IPS-NIHi7 (cell line): ENCODE measurements around the gene USP48.
"Not testable (repeated sequence)": the region's sequence is repeated elsewhere in the genome, so short reads cannot be mapped to it uniquely, and the experiment has no call there.

Experiments
- DNase-seq: peaks from one replicate; pipeline ENCODE4 v3.0.0; 2012; ENCODE audit warnings: mixed read lengths; ENCODE audit errors: extremely low spot score

The USP48 gene

GRCh38 chr1:21782868-21783678 is at the start of gene USP48:
Gene USP48 (minus strand): TSS chr1:21783149. CDS start chr1:21782957, 192 bp downstream.
- peak; percentile 86 for DNase-seq

DNA sequence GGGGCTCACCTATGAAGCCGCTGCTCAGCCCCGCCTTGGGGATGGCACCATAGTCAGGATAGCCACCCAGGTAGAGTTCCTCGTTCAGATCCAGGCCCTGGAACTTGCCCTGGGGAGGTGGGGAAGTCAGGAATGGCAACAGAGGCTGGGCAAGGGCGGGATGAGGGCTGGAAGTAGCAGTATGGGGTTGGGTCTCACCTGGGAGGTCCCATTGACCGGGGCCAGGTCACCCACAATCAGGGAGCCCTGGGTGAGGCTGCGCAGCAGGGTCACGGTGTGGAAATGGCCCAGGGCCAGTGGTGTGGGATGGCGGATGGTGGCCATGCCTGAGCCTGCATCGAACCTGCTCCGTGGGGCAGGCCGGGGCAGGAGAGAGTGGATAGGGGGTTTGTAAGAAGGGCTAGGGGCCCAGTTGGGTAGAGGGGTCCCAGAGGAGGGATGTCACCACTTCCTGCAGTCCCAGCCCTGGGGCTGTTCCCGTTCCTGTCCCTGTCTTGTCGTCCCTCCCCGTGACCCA is 48.6 kb upstream of the USP48 start:
- DNase-seq = no peak

DNA sequence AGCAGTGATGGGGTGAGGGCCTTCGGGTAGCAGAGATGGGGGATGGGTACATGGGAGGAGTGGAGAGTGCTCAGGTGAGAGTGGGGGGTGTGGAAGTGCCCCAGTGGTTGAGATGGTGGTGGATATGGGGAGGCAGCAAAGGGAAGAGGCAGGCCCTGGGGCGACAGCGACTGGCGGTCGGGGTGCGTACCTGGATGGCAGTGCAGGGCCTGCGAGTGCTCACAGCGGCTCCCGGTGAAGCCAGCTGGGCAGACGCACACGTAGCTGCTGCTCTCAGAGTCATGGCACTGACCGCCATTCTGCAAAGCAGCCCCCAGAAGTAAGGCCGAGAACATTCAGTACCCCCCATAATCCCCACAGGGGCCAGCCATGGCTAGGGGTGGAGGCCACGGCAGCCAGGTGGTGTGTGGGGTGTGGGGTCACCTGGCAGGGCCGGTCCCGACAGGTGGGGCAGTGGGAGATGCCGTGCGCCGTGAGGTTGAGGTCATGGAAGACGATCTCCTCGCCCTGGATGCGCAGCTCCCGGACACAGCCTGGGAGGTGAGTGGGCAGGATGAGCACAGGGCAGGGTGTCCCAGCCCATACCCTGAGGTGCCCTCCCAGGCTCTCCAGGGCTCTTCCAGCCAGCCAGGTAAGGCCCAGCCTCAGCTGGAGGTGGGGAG is 48.0 kb upstream of the USP48 start:
- no peak for DNase-seq

- no peak for DNase-seq
Measured at GRCh38 chr1:21829294-21829693, 46.3 kb upstream of the USP48 start.

DNA sequence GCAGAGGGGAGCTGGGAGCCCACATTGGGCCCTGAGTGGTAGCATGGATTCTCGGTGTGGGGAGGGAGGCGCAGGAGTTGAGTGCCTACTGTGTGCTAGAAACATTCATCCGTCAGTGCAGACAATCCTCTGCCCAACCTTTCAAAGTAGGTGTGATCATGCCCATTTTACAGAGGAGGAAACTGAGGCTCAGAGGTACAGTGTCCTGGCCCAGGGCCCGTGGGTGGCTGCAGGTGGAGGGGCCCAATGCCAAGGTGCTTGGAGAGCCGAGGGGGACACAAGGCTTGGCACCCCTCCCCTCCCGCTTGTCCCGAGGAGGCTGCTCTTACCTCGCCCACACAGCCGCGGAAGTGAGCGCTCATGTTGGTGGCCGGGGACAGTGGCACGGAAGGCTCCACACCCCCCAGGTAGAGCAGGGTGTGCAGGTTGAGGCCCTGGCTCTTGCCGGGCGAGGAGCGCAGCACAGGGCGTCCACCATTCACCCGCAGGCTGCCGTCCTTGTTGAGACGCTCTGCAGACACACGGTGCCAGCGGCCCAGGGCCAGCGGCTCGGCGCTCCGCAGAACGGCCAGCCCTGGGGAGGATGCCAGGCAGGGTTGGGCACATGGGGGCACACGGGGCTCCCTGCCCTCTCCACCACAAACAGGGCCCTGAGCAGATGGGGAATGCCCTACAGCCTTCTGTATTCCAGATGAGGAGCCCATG is 45.7 kb upstream of the USP48 start:
- no peak for DNase-seq

GRCh38 chr1:21828075-21828474 is 45.1 kb upstream of the USP48 start:
- no peak for DNase-seq

- no peak for DNase-seq
Measured at GRCh38 chr1:21827141-21827679, 44.3 kb upstream of the USP48 start.

DNA sequence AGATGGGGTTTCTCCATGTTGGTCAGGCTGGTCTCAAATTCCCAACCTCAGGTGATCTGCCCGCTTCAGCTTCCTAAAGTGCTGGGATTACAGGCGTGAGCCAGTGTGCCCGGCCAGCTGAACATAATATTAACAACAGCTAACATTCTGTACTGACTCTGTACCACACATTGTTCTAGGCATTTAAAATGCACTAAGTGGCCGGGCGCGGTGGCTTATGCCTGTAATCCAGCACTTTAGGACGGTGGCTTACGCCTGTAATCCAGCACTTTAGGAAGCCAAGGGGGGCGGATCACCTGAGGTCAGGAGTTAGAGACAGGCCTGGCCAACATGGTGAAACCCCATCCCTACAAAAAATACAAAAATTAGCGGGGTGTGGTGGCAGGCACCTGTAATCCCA is 43.7 kb upstream of the USP48 start:
- not testable (repeated sequence) for DNase-seq

GRCh38 chr1:21825393-21825792 is 42.4 kb upstream of the USP48 start:
- DNase-seq = no peak

DNA sequence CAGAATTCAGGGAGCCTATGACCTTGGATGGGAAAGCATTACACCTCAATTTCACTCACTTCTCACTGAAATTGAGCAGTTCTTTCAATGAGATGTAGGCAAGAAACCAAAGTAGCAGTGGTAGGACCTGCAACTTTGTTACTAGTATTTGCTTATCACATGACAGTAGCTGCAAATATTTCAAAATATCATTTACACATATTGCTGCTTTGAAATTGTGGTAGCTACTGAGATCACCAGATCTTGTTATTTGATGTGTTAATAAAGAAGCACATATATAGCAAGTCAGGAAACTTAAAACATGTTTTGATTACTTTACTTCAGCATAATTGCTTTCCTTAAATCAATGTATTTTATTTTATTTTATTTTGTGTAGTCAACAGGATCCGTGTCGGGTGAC is 42.0 kb upstream of the USP48 start:
- DNase-seq = no peak

GRCh38 chr1:21823980-21824702 is 41.2 kb upstream of the USP48 start:
- DNase-seq = no peak

DNA sequence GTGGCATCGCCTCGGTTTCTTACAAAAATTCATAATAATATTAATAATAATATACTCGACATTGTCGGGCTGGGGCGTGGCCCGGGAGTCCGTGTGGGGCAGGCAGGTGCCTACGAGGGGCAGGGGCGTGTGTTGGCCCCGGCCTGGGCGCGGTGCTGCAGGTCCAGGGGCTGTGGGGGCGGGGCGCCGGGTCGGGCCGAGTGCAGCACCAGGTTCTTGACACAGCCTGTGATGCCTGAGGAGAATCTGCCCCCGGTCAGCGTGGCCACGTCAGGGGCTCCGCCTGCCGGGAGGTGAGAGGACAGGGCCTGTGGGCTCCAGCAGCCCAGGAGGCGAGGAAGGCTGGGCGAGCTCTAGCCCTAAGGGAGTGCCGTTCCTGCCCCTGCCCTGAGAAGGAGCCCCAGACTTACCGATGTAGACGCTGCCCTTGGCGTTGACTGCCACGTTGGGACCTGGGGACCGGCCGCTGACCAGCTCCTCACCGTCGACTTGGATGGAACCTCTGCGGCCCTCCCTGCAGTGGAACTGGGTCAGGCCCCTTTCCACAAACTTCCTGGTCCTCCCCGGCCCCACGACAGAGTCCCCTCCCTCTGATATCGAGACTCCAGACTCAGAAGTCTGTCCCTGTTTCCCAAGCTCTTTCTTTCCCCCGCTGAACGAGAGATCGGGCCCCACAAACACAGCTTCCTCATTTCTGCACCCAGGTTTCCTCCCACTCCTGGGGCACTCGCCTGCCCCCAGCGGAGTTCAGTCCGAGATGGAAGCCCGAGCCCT is 40.4 kb upstream of the USP48 start:
- DNase-seq = no peak

DNA sequence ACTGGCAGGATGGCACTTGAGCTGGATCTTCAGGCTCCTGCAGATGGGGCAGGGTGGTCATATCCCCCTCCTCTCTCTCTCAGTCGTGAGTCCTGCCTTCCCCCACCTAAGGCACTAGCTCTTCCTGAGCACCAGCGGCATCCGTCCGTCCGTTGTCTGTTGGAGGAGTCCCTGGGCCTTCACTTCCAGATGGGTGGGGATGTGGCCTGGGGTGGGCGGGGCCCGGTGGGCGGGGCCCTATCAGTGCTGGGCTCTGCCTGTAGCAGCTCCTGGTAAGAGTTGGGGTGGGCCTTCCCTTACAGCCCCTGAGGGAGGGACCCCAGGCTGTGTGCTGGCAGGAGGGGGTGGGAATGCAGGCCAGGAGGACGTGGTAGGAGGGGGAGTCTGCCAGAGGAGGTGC is 39.4 kb upstream of the USP48 start:
- DNase-seq = peak; percentile 90

DNA sequence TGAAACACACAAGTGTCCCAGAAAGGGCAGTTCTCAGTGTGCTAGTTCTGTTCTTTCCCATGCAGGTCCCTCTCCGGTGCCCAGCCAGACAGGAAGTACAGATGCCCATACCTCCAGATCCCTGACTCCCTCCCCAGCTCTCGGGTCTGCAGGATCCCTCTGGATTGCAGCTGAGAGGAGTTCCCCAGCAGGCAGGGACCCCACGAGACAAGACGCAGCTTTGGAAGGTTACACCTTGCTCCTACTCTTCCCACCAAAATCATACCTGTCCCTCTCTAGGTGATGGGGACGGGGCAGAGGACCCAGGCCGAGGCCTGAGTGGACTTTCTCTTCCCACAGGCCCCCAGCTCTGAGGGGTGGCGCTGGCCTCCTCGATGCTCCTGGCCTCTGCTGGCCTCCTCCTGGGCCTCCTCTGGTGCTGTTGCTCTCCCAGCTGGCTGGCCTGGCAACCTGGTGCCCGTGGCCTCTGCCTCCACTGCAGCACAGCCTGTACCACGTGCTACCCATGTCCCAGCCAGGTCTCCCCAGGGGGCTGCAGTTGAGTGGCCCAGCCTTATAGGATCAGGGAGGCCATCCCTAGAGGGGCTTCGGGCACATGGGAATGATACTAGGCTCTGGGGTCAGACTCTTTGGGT is 38.6 kb upstream of the USP48 start:
- DNase-seq = peak; percentile 3

- peak; percentile 2 for DNase-seq
Measured at GRCh38 chr1:21820597-21821232, 37.8 kb upstream of the USP48 start.

DNA sequence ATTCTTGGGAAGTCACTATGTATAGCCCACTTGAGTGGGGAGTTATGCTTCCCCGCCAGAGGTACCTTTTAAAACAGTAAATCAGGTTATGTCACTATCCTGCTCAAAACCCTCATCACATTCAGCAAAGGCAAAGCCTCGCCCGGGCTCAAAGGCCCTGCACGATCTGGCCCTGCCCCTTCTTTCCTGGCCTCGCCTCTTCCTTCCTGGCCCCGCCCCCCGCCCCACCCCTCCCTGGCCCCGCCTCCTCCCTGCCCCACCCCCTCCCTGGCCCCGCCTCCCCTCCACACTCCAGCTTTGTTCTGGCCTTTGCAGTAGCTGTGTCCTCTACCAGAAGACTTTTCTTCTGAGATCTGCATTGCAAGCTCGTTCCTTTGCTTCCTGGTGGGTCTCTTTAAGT is 35.7 kb upstream of the USP48 start:
- DNase-seq = peak; percentile 99

GRCh38 chr1:21816602-21817302 is 33.8 kb upstream of the USP48 start:
- DNase-seq = peak; percentile 9

- DNase-seq = peak; percentile 5
Measured at GRCh38 chr1:21815724-21816321, 32.9 kb upstream of the USP48 start.
